ENCODE measurements around the gene MACF1.

GRCh38 chr1:39216771-39217170 lies 12.3 kb downstream of the MACF1 start:
- TF ChIP-seq CTCF (IDR thresholded peaks at IDR 0.05) (no peak), POLR2A (IDR thresholded peaks at IDR 0.05) (no peak), POLR2AphosphoS5 (IDR thresholded peaks at IDR 0.05) (no peak), EP300 (IDR thresholded peaks at IDR 0.05) (no peak)
